HG02678 (cell line): ENCODE measurements around the gene NECAB2.

Source experiments
- ATAC-seq: cut with Tn5 transposase; IDR thresholded peaks from one replicate; pipeline ENCODE4 v1.9.1; 2021; ENCODE audit warnings: mild to moderate bottlenecking, moderate library complexity; ENCODE audit not compliant: unreplicated experiment

The NECAB2 gene

GRCh38 chr16:83965444-83966152 is 2.4 kb upstream of the NECAB2 start:
- no peak for ATAC-seq

GRCh38 chr16:83966153-83966696 is 1.8 kb upstream of the NECAB2 start:
- no peak for ATAC-seq

GRCh38 chr16:83967091-83967490 is 953 bp upstream of the NECAB2 start:
- no peak for ATAC-seq

GRCh38 chr16:83968306-83968851 is 335 bp downstream of the NECAB2 start:
- ATAC-seq: no peak

GRCh38 chr16:83968891-83969649 is 1.0 kb downstream of the NECAB2 start:
- ATAC-seq: no peak

GRCh38 chr16:83969771-83970429 is 1.9 kb downstream of the NECAB2 start:
- ATAC-seq: no peak

GRCh38 chr16:83970430-83970815 is 2.4 kb downstream of the NECAB2 start:
- ATAC-seq: no peak

GRCh38 chr16:83971165-83972130 is 3.4 kb downstream of the NECAB2 start:
- no peak for ATAC-seq

GRCh38 chr16:83972256-83973008 is 4.4 kb downstream of the NECAB2 start:
- ATAC-seq: no peak

GRCh38 chr16:83973077-83973476 is 5.0 kb downstream of the NECAB2 start:
- no peak for ATAC-seq

- no peak for ATAC-seq
These were observed 5.7 kb downstream of the NECAB2 start for GRCh38 chr16:83973581-83974385.

- ATAC-seq: no peak
These were observed 6.4 kb downstream of the NECAB2 start for GRCh38 chr16:83974475-83974874.

- ATAC-seq: no peak
These were observed 7.7 kb downstream of the NECAB2 start for GRCh38 chr16:83975590-83976260.

- ATAC-seq: no peak
These were observed 9.2 kb downstream of the NECAB2 start for GRCh38 chr16:83977056-83977815.

- no peak for ATAC-seq
These were observed 10.4 kb downstream of the NECAB2 start for GRCh38 chr16:83978401-83978904.

GRCh38 chr16:83979441-83979840 is 11.4 kb downstream of the NECAB2 start:
- ATAC-seq: no peak

GRCh38 chr16:83980794-83981193 is 12.8 kb downstream of the NECAB2 start:
- ATAC-seq: no peak
